BJ (cell line): Measurements from ENCODE around the gene KTI12. TPM values are rescaled to one million over a fixed set of nuclear protein-coding genes. Genes with fewer than 3 reads are reported as not detected.
A peak's percentile ranks its signal among the peaks of the same experiment; 100 is the strongest.

Experiments
- CTCF ChIA-PET: fragments of 350-600 bp; formaldehyde crosslinking; extraction: SDS; loops from one replicate; lab custom pipeline; 2021; ENCODE audit warnings: antibody characterized with exemption, inconsistent platforms; lab: Yijun Ruan, JAX
- POLR2A ChIA-PET: fragments of 300-600 bp; sonication (Branson Sonifier 250); formaldehyde crosslinking; extraction: SDS; loops from one replicate; lab custom pipeline; 2021; ENCODE audit warnings: antibody characterized with exemption; lab: Charles Lee
- DNase-seq: peaks from one replicate; pipeline ENCODE4 v3.0.0-alpha.2; 2011; ENCODE audit warnings: low read depth
- H3K27me3 ChIP-seq: 2 replicates; pipeline ENCODE4 v1.6.0; 2011; ENCODE audit warnings: low read length; ENCODE audit not compliant: control insufficient read depth, insufficient read depth
- H3K36me3 ChIP-seq: 2 replicates; pipeline ENCODE4 v1.5.1; 2011; ENCODE audit warnings: low read length; ENCODE audit not compliant: control insufficient read depth, insufficient read depth
- H3K4me3 ChIP-seq: 2 replicates; pipeline ENCODE4 v1.5.1; 2011; ENCODE audit warnings: low read depth, mild to moderate bottlenecking, control low read depth, low read length
- polyA plus RNA-seq: library from polyadenylated mRNA; depleted of rRNA; stranded (reverse); fragments of >200 nt; gene quantifications from 2 replicates; pipeline ENCODE4 v1.2.3, GENCODE V29; 2011
- TF ChIP-seq, protein P1 (sequence below): IDR thresholded peaks from 2 replicates; pipeline ENCODE4 v1.5.1; 2011; ENCODE audit warnings: low read depth, mild to moderate bottlenecking, control low read depth, inconsistent platforms, low read length, moderate library complexity; ENCODE audit not compliant: insufficient read depth

KTI12 gene
- polyA plus RNA-seq, 1 experiment, result 9.6 TPM

DNA sequence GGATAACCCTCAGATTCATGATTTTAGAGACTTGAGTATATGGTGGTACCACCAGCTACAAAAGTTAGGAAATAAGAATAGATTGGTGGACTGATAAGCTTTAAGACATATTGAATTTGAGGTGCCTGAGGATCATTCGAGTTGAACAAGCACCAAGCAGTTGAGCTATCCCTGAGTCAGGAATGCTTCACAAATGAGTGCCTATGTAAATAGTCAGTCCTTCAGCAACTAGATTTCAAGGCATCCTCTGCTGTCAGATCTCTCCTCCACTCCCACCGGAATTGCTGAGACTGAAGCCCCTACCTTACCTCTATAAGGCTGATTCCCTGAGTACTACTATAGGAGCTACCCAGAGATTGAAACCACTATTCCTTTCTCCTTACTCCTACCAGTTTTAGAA, 29.6 kb upstream of the KTI12 start:
- POLR2A ChIA-PET, result no interaction called here

DNA sequence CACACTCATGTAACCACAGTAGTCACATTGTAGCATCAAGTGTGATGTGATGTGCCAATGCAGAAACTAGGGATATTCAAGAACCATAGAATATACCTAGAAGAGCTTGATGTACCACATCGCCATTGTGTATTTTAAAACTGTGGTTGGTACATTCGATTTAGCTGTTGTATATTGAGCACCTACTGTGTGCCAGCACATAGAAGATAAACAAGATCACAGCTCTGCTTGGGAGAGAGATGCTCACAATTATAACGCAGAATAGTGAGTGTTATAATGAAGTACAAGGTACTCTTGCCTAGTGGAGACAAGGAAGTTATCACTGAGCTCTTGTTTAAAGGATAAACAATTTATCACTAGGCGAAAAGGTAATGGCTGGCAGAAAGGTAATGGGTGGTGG, 27.2 kb upstream of the KTI12 start:
- H3K36me3 ChIP-seq, result peaks cover 9% of the 10 kb centered on the region

More for the DNA sequence above, 29.6 kb upstream of the KTI12 start:
- DNase-seq, result no peak
- CTCF ChIA-PET, result no interaction called here
- TF ChIP-seq, protein P1, sequence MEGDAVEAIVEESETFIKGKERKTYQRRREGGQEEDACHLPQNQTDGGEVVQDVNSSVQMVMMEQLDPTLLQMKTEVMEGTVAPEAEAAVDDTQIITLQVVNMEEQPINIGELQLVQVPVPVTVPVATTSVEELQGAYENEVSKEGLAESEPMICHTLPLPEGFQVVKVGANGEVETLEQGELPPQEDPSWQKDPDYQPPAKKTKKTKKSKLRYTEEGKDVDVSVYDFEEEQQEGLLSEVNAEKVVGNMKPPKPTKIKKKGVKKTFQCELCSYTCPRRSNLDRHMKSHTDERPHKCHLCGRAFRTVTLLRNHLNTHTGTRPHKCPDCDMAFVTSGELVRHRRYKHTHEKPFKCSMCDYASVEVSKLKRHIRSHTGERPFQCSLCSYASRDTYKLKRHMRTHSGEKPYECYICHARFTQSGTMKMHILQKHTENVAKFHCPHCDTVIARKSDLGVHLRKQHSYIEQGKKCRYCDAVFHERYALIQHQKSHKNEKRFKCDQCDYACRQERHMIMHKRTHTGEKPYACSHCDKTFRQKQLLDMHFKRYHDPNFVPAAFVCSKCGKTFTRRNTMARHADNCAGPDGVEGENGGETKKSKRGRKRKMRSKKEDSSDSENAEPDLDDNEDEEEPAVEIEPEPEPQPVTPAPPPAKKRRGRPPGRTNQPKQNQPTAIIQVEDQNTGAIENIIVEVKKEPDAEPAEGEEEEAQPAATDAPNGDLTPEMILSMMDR, result no peak
- peaks cover 11% of the 10 kb centered on the region for H3K36me3 ChIP-seq
- no peak overlapping the region for H3K4me3 ChIP-seq
- no peaks in the 10 kb centered on the region for H3K27me3 ChIP-seq

DNA sequence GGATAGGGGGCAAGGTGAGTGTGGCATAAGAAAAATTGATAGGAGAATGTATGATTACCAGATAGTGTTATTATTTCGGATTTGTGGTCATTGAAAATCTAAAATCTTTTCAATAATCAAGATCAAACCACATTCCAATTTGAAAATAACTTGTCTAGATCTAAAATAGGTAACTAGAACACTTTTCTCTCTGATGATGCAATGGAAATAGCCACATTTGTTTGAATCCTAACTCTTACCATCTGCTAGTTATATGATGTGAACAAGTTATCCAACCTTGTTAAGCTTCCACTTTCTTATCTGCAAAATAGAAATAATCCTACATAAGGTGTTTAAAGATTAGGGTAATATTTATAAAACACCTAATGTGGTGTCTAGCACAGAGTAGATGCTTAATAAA, 26.3 kb upstream of the KTI12 start:
- Histone ChIP-seq H3K36me3 (peaks cover 9% of the 10 kb centered on the region), H3K4me3 (no peak overlapping the region), H3K27me3 (no peaks in the 10 kb centered on the region)
- no peak for DNase-seq
- TF ChIP-seq, protein P1, result no peak
- POLR2A ChIA-PET, result no interaction called here
- CTCF ChIA-PET, result no interaction called here

More for the DNA sequence above, 27.2 kb upstream of the KTI12 start:
- TF ChIP-seq, protein P1, result no peak
- no peak for DNase-seq
- CTCF ChIA-PET, result no interaction called here
- H3K27me3 ChIP-seq, result no peaks in the 10 kb centered on the region
- POLR2A ChIA-PET, result no interaction called here
- no peak overlapping the region for H3K4me3 ChIP-seq

DNA sequence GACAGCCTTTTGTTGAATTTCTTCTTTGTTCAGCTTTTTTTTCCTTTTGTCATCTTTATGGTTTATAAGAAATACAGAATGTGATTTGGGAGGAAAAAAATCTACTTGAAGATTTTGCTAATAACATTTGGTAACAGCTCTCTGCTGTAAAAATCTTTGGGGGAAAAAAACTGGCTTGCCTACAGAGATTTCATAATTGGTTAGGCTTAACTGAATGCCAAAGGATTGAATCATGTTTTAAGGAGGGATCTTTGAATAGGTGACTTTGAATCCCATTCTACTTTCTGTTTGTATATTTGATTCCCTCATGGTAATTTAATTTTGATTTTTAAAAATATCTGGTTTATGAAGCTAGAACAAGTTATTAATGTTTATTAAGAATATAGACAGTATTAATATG, 25.7 kb upstream of the KTI12 start:
- TF ChIP-seq, protein P1, result no peak
- Histone ChIP-seq H3K27me3 (no peaks in the 10 kb centered on the region), H3K36me3 (peaks cover 9% of the 10 kb centered on the region), H3K4me3 (no peak overlapping the region)
- peak; percentile 23 for DNase-seq
- CTCF ChIA-PET, result no interaction called here
- POLR2A ChIA-PET, result interaction anchor here (0.5 to 0.6 kb wide), 2 partner anchors 12 to 162 kb away, joined by 3 to 17 read pairs; no protein-coding TSS in a partner anchor

DNA sequence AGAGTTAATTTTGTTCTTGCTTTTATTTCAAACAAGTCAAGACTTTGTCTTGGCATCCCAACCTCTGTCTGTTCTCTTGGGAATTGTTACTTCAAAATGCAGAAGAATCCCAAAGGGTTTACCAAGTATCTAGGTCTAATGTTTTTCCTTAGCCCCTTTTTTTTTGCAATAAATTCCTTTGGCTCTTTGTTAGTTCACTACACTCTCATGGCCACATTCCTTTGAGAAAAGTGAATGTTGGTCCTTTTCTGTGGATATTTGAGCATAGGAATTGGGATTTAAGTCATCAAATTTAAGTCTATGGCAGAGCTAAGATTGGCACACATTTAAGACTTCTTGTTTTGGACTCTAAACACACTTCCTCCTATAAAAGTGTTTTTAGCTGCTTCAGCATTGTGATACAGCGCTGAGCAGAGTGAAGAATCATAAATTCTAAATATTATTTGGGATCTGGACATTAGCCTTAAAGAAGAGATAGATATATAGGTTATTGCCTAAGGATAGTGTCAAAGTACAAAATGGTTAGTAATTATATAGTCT, 24.3 kb upstream of the KTI12 start:
- no peaks in the 10 kb centered on the region for H3K27me3 ChIP-seq
- ChIA-PET POLR2A (no interaction called here), CTCF (no interaction called here)
- no peak for DNase-seq
- H3K4me3 ChIP-seq, result no peak overlapping the region; the same call in 1 of the 2 replicates
- TF ChIP-seq, protein P1, result no peak
- H3K36me3 ChIP-seq, result peaks cover 6% of the 10 kb centered on the region
